NK-92 (cell line): Measurements from ENCODE around the gene C15orf62.

ENCODE experiments used
- DNase-seq: peaks from one replicate; lab custom pipeline; 2025; ENCODE audit not compliant: unreplicated experiment; lab: John Stamatoyannopoulos, UW

The C15orf62 gene

GRCh38 chr15:40812721-40813425 lies 43.1 kb downstream of the C15orf62 start:
- DNase-seq = no peak

GRCh38 chr15:40815042-40815698 lies 45.4 kb downstream of the C15orf62 start:
- no peak for DNase-seq

- no peak for DNase-seq
Observed at GRCh38 chr15:40819048-40819447, 49.3 kb downstream of the C15orf62 start.

- DNase-seq = no peak
Observed at GRCh38 chr15:40821195-40821594, 51.4 kb downstream of the C15orf62 start.
